Thyroid gland (tissue), 4 donors: ENCODE measurements around the gene RAB3GAP1. TPM values are rescaled to one million over a fixed set of nuclear protein-coding genes. Genes with fewer than 3 reads are reported as not detected.
"Not testable (repeated sequence)": the region's sequence is repeated elsewhere in the genome, so short reads cannot be mapped to it uniquely, and the experiment has no call there.

Experiments
- DNase-seq, 2 donors: peaks; one replicate each; pipeline ENCODE4 v3.0.0-alpha.2; 2019
- H3K27ac ChIP-seq, 3 donors: fragments of 200-600 bp; sonication (generic); 1 replicate in 2 of 3; 2 replicates in 1 of 3; pipeline ENCODE4 v1.5.1; 2016 to 2019; ENCODE audit warnings: mild to moderate bottlenecking in 1 of 3, moderate library complexity in 1 of 3
- H3K27me3 ChIP-seq: fragments of 200-600 bp; sonication (generic); one replicate; pipeline ENCODE4 v1.5.1; 2019
- H3K36me3 ChIP-seq, 2 donors: fragments of 200-600 bp; sonication (generic); one replicate each; pipeline ENCODE4 v1.5.1; 2016 to 2019
- H3K4me1 ChIP-seq, 2 donors: fragments of 200-600 bp; sonication (generic); one replicate each; pipeline ENCODE4 v1.5.1; 2017 to 2019
- H3K4me3 ChIP-seq, 3 donors: fragments of 200-600 bp; sonication (generic); replicated peaks in 1 of 3; 1 replicate in 2 of 3; 2 replicates in 1 of 3; pipeline ENCODE4 v1.5.1; 2016; ENCODE audit warnings: mild to moderate bottlenecking in 1 of 3
- H3K9me3 ChIP-seq: fragments of 200-600 bp; sonication (generic); one replicate; pipeline ENCODE4 v1.5.1; 2017
- POLR2A ChIP-seq, 2 donors: fragments of 450-650 bp; IDR thresholded peaks; one replicate each; pipeline ENCODE4 v1.6.1; 2017; ENCODE audit warnings: antibody characterized with exemption in 2 of 2, mild to moderate bottlenecking in 2 of 2, moderate library complexity in 1 of 2
- WGBS, 2 donors: methylation state at CpG; one replicate each; pipeline ENCODE4 v1.1.5; 2017; 5-methylcytosine and 5-hydroxymethylcytosine counted together
- intact Hi-C: fragments of 100-400 bp; cut with DNase I; formaldehyde crosslinking; loops from one replicate; pipeline ENCODE4 v1.15.1; 2023
- total RNA-seq, 4 donors: library from RNA; depleted of rRNA; stranded (reverse); fragments of >200 nt; gene quantifications; one replicate each; pipeline ENCODE4 v1.2.3, GENCODE V29; 2016
- TF ChIP-seq, protein P1 (sequence below), 6 experiments: fragments of 200-600 bp in 3 of 6; fragments of 450-650 bp in 3 of 6; sonication (generic) in 3 of 6; IDR thresholded peaks; one replicate each; pipeline ENCODE4 v1.5.1; 2016 to 2019; ENCODE audit warnings: antibody characterized with exemption in 6 of 6, mild to moderate bottlenecking in 2 of 6, inconsistent platforms in 1 of 6, moderate library complexity in 1 of 6

RAB3GAP1 gene
- total RNA-seq, 4 donors from 2014 or later: 53.0 to 74.5 (median 54.3) TPM

DNA sequence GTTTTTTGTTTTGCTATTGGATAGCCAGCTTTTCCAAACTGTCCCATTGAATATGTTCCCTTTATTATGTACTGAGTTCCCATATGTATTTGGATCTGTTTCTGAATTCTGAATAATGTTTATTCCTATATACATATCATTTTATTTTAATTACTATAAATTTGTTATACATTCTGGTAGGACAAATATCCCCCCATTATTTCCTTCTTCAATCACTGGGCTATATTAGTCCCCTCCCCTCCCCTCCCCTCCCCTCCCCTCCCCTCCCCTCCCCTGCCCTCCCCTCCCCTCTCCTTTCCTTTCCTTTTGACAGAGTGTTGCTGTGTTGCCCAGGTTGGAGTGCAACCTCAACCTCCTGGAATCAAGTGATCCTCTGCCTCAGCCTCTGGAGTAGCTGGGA is 26.3 kb downstream of the RAB3GAP1 start:
- DNase-seq: no peak
- TF ChIP-seq, protein P1, sequence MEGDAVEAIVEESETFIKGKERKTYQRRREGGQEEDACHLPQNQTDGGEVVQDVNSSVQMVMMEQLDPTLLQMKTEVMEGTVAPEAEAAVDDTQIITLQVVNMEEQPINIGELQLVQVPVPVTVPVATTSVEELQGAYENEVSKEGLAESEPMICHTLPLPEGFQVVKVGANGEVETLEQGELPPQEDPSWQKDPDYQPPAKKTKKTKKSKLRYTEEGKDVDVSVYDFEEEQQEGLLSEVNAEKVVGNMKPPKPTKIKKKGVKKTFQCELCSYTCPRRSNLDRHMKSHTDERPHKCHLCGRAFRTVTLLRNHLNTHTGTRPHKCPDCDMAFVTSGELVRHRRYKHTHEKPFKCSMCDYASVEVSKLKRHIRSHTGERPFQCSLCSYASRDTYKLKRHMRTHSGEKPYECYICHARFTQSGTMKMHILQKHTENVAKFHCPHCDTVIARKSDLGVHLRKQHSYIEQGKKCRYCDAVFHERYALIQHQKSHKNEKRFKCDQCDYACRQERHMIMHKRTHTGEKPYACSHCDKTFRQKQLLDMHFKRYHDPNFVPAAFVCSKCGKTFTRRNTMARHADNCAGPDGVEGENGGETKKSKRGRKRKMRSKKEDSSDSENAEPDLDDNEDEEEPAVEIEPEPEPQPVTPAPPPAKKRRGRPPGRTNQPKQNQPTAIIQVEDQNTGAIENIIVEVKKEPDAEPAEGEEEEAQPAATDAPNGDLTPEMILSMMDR (IDR thresholded peaks at IDR 0.05): no peak
- no peak for TF ChIP-seq POLR2A (IDR thresholded peaks at IDR 0.05)
- H3K4me1 ChIP-seq: no peaks in the 10 kb centered on the region
- H3K4me3 ChIP-seq: no peak overlapping the region
- H3K27me3 ChIP-seq: no peaks in the 10 kb centered on the region
- intact Hi-C loops: no loop called here
- H3K36me3 ChIP-seq: no peaks in the 10 kb centered on the region
- no peak overlapping the region for H3K27ac ChIP-seq
- H3K9me3 ChIP-seq: no peaks in the 10 kb centered on the region

DNA sequence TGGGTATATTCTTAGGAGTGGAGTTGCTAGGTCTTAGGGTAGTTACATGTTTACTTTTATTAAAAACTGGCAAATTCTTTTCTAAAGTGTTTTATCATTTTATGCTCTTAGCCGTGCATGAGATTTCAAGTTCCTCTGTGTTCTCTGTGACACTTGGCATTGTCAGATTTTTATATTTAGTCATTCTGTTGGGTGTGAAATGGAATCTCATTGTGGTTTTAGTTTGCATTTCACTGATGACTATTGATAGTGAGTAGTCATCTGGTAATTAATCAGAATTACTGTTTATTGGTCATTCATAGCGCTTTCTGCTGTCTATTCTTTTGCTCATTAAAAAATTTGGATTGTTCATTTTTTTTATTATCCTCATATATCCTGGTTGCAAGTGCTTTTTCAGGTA is 34.1 kb downstream of the RAB3GAP1 start:
- no peaks in the 10 kb centered on the region for H3K9me3 ChIP-seq
- TF ChIP-seq, protein P1 (IDR thresholded peaks at IDR 0.05): no peak
- TF ChIP-seq POLR2A (IDR thresholded peaks at IDR 0.05): no peak
- H3K36me3 ChIP-seq: no peaks in the 10 kb centered on the region
- intact Hi-C loops: no loop called here
- 92 to 98% methylated on average over 2 of the region's 2 CpGs for WGBS, 2 donors
- H3K4me1 ChIP-seq: no peaks in the 10 kb centered on the region
- no peak for DNase-seq
- H3K4me3 ChIP-seq: no peak overlapping the region
- H3K27ac ChIP-seq: no peak overlapping the region
- no peaks in the 10 kb centered on the region for H3K27me3 ChIP-seq

DNA sequence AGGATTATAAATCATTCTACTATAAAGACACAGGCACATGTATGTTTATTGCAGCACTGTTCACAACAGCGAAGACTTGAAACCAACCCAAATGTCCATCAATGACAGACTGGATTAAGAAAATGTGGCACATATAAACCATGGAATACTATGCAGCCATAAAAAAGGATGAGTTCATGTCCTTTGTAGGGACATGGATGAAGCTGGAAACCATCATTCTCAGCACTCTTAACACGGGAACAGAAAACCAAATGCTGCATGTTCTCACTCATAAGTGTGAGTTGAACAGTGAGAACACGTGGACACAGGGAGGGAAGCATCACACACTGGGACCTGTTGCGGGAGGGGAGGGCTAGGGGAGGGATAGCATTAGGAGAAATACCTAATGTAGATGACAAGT is 37.5 kb downstream of the RAB3GAP1 start:
- H3K27me3 ChIP-seq, H3K27ac ChIP-seq, H3K4me3 ChIP-seq, H3K9me3 ChIP-seq, intact Hi-C loops, DNase-seq, H3K4me1 ChIP-seq: not testable (repeated sequence)
- WGBS, 2 donors: 96 to 99% methylated on average over 4 of the region's 4 CpGs
- peaks cover 7 to 12% of the 10 kb centered on the region in 2 donors for H3K36me3 ChIP-seq

DNA sequence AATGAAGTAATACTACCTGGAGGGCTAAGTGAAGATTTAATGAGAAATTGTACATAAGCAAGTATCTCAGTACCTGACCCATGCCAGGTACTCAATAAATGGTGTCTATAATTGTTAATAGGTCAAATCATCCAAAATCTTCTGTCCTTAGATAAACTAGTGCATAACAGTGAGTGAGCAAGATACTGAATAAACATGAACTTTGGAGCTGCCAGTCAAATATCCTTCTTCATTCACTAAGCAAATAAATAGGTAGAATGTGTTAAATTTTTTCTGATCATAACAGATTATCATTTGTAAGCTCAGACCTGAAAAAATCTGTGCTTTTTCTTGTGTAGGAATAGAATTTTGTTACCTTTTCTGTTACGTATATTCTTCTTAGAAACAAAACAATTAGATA is 39.6 kb downstream of the RAB3GAP1 start:
- 98 to 99% methylated on average over 1 of the region's 1 CpG for WGBS, 2 donors
- Histone ChIP-seq H3K27me3 (no peaks in the 10 kb centered on the region), H3K27ac (no peak overlapping the region), H3K4me1 (no peaks in the 10 kb centered on the region), H3K4me3 (no peak overlapping the region), H3K36me3 (peaks cover 7 to 12% of the 10 kb centered on the region in 2 donors), H3K9me3 (no peaks in the 10 kb centered on the region)
- TF ChIP-seq POLR2A (IDR thresholded peaks at IDR 0.05): no peak
- TF ChIP-seq, protein P1 (IDR thresholded peaks at IDR 0.05): no peak
- no peak for DNase-seq
- intact Hi-C loops: no loop called here

DNA sequence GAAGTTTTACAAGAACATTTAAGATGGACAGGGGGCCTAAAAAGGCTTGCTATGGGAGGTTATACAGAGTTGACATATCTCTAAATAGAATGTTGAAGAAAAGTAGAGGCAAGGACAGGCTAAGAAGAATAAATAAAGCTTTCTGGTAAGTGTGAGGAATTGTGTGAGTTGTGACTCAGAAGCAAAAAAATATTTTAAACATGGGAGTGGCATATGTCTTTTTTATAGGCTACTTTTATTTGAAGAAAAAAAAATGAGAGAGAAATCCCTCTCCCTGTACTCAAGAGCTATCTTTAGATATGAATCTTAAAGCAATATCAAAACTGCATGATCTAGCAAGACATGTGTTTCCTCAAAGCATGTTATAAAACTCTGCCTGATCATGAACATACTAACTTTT is 41.1 kb downstream of the RAB3GAP1 start:
- H3K36me3 ChIP-seq: peaks cover 7 to 12% of the 10 kb centered on the region in 2 donors
- no peaks in the 10 kb centered on the region for H3K4me1 ChIP-seq
- no peaks in the 10 kb centered on the region for H3K27me3 ChIP-seq
- no peak overlapping the region for H3K27ac ChIP-seq
- no peaks in the 10 kb centered on the region for H3K9me3 ChIP-seq
- no peak overlapping the region for H3K4me3 ChIP-seq
- TF ChIP-seq, protein P1 (IDR thresholded peaks at IDR 0.05): no peak
- TF ChIP-seq POLR2A (IDR thresholded peaks at IDR 0.05): no peak
- DNase-seq: no peak
- intact Hi-C loops: no loop called here
